HCT116 (cell line): ENCODE results near the gene COL4A3. TPM values are rescaled to one million over a fixed set of nuclear protein-coding genes. Genes with fewer than 3 reads are reported as not detected.

Experiments used
- ATAC-seq: fragments of 200-7000 bp; cut with Tn5 transposase; 2 replicates; pipeline ENCODE4 v1.9.1; 2020; ENCODE audit warnings: mild to moderate bottlenecking, moderate library complexity
- BruUV-seq: library from RNA; stranded (reverse); fragments of 400-500 nt; replicated peaks from 2 replicates; lab custom pipeline; 2021; lab: Mats Ljungman, UMichigan
- CTCF ChIA-PET: fragments of 300-600 bp; sonication (Branson Sonifier 250); formaldehyde crosslinking; loops from one replicate; lab custom pipeline; 2021; ENCODE audit warnings: antibody characterized with exemption; lab: Charles Lee
- POLR2A ChIA-PET: fragments of 300-600, 350-600 bp; sonication (Branson Sonifier 250); formaldehyde crosslinking; loops from one replicate; lab custom pipeline; 2021; ENCODE audit warnings: antibody characterized with exemption; lab: Charles Lee
- RAD21 ChIA-PET, 2 experiments: fragments of 300-600 bp; sonication (Branson Sonifier 250); formaldehyde crosslinking; loops; one replicate each; lab custom pipeline; 2023; ENCODE audit warnings: low total read pairs in 2 of 2; ENCODE audit not compliant: uncharacterized antibody in 2 of 2, unreplicated experiment in 2 of 2, low non-redundant PET in 1 of 2; lab: Charles Lee
- DNase-seq: peaks from one replicate; pipeline ENCODE4 v3.0.0-alpha.2; 2010; ENCODE audit warnings: low read depth, low spot score
- H2AFZ ChIP-seq: fragments of 200-600 bp; shearing (Covaris generic), sonication (generic); 2 replicates; pipeline ENCODE4 v1.6.1; 2017; ENCODE audit warnings: low read depth, mixed run types, mixed read lengths, antibody characterized with exemption, low read length; ENCODE audit not compliant: poor library complexity, severe bottlenecking
- H3K27ac ChIP-seq: 2 replicates; pipeline ENCODE4 v1.5.1; 2012; ENCODE audit warnings: low read depth, low read length
- H3K27me3 ChIP-seq: fragments of 200-600 bp; sonication (generic); 2 replicates; pipeline ENCODE4 v1.6.1; 2016; ENCODE audit warnings: mixed run types, low read length, mixed read lengths; ENCODE audit not compliant: insufficient read depth
- H3K36me3 ChIP-seq, 2 experiments: fragments of 200-500 bp in 1 of 2; fragments of 200-600 bp in 1 of 2; sonication (Bioruptor generic) in 1 of 2; sonication (generic) in 1 of 2; 2 replicates each; pipeline versions ENCODE4 v1.5.1 to v1.6.1; 2014 to 2016; ENCODE audit warnings: low read length in 2 of 2, inconsistent platforms in 1 of 2, mixed read lengths in 1 of 2, mixed run types in 1 of 2; ENCODE audit not compliant: insufficient read depth in 2 of 2, control insufficient read depth in 1 of 2
- H3K4me1 ChIP-seq, 2 experiments: fragments of 200-600 bp in 1 of 2; sonication (generic) in 1 of 2; 2 replicates each; pipeline versions ENCODE4 v1.5.1 to v1.6.1; 2012 to 2017; ENCODE audit warnings: low read length in 2 of 2, inconsistent platforms in 1 of 2, mild to moderate bottlenecking in 1 of 2, mixed read lengths in 1 of 2, mixed run types in 1 of 2, moderate library complexity in 1 of 2; ENCODE audit not compliant: insufficient read depth in 2 of 2, control insufficient read depth in 1 of 2
- H3K4me2 ChIP-seq: fragments of 200-600 bp; sonication (generic); 2 replicates; pipeline ENCODE4 v1.6.1; 2017; ENCODE audit warnings: mixed run types, low read length, mixed read lengths
- H3K4me3 ChIP-seq, 2 experiments: fragments of 200-600 bp in 1 of 2; sonication (generic) in 1 of 2; replicated peaks in 1 of 2; 2 replicates each; pipeline ENCODE4 v1.5.1; 2011 to 2016; ENCODE audit warnings: low read length in 2 of 2, control low read depth in 1 of 2, low read depth in 1 of 2, mild to moderate bottlenecking in 1 of 2, mixed read lengths in 1 of 2, mixed run types in 1 of 2
- H3K79me2 ChIP-seq: fragments of 200-600 bp; sonication (generic); 2 replicates; pipeline ENCODE4 v1.6.1; 2017; ENCODE audit warnings: mild to moderate bottlenecking, mixed run types, low read length, moderate library complexity, mixed read lengths; ENCODE audit not compliant: insufficient read depth
- H3K9ac ChIP-seq: fragments of 200-600 bp; sonication (generic); 2 replicates; pipeline ENCODE4 v1.6.1; 2016; ENCODE audit warnings: low read length, mixed read lengths
- H3K9me2 ChIP-seq: fragments of 200-600 bp; sonication (generic), shearing (Covaris generic); 2 replicates; pipeline ENCODE4 v1.6.1; 2017; ENCODE audit warnings: mixed run types, mild to moderate bottlenecking, moderate library complexity; ENCODE audit not compliant: insufficient read depth
- H3K9me3 ChIP-seq, 2 experiments: fragments of 200-500 bp in 1 of 2; fragments of 200-600 bp in 1 of 2; sonication (Bioruptor generic) in 1 of 2; sonication (generic) in 1 of 2; 2 replicates each; pipeline ENCODE4 v1.6.1; 2014 to 2017; ENCODE audit warnings: low read length in 2 of 2, mixed read lengths in 2 of 2, inconsistent platforms in 1 of 2, low read depth in 1 of 2, mild to moderate bottlenecking in 1 of 2, mixed run types in 1 of 2, moderate library complexity in 1 of 2; ENCODE audit not compliant: control insufficient read depth in 1 of 2, insufficient read depth in 1 of 2
- H4K20me1 ChIP-seq: fragments of 200-600 bp; sonication (generic), shearing (Covaris generic); 2 replicates; pipeline ENCODE4 v1.6.1; 2017; ENCODE audit warnings: mixed run types, mild to moderate bottlenecking, moderate library complexity; ENCODE audit not compliant: insufficient read depth
- ATF3 ChIP-seq: IDR thresholded peaks from 2 replicates; pipeline ENCODE4 v1.6.1; 2012
- CEBPB ChIP-seq: IDR thresholded peaks from 2 replicates; pipeline ENCODE4 v1.6.1; 2012; ENCODE audit warnings: low read depth
- CTCF ChIP-seq, 3 experiments: fragments of 200-600 bp in 1 of 3; sonication (generic) in 1 of 3; IDR thresholded peaks in 2 of 3; conservative IDR thresholded peaks in 1 of 3; 2 replicates each; pipeline ENCODE4 v1.5.1; 2012 to 2017; ENCODE audit warnings: low read depth in 2 of 3, low read length in 2 of 3, antibody characterized with exemption in 1 of 3, borderline replicate concordance in 1 of 3, control low read depth in 1 of 3, mild to moderate bottlenecking in 1 of 3, mixed read lengths in 1 of 3, mixed run types in 1 of 3, moderate library complexity in 1 of 3; ENCODE audit not compliant: insufficient read depth in 1 of 3
- EGR1 ChIP-seq: IDR thresholded peaks from 2 replicates; pipeline ENCODE4 v1.6.1; 2012; ENCODE audit warnings: low read depth
- EZH2phosphoT487 ChIP-seq: fragments of 200-600 bp; IDR thresholded peaks from 2 replicates; pipeline ENCODE4 v1.6.1; 2018; ENCODE audit warnings: antibody characterized with exemption, borderline replicate concordance
- JUND ChIP-seq: IDR thresholded peaks from 2 replicates; pipeline ENCODE4 v1.6.1; 2012
- MAX ChIP-seq: IDR thresholded peaks from 2 replicates; pipeline ENCODE4 v1.6.1; 2012
- POLR2A ChIP-seq: IDR thresholded peaks from 2 replicates; pipeline ENCODE4 v1.7.0; 2011; ENCODE audit warnings: borderline replicate concordance; ENCODE audit not compliant: insufficient read depth, insufficient read length; ENCODE audit errors: extremely low read depth
- RAD21 ChIP-seq: IDR thresholded peaks from 2 replicates; pipeline ENCODE4 v1.6.1; 2012; ENCODE audit warnings: low read depth, mild to moderate bottlenecking
- REST ChIP-seq: IDR thresholded peaks from 2 replicates; pipeline ENCODE4 v1.6.1; 2012; ENCODE audit warnings: low read depth
- SIN3A ChIP-seq: IDR thresholded peaks from 2 replicates; pipeline ENCODE4 v1.6.1; 2012; ENCODE audit warnings: low read depth
- SP1 ChIP-seq: IDR thresholded peaks from 2 replicates; pipeline ENCODE4 v1.6.1; 2012; ENCODE audit warnings: low read depth
- SRF ChIP-seq: IDR thresholded peaks from 2 replicates; pipeline ENCODE4 v1.6.1; 2012; ENCODE audit warnings: low read depth
- TCF7L2 ChIP-seq: IDR thresholded peaks from 2 replicates; pipeline ENCODE4 v1.7.0; 2011; ENCODE audit warnings: borderline replicate concordance, inconsistent platforms; ENCODE audit not compliant: insufficient read depth, insufficient read length; ENCODE audit errors: extremely low read depth
- ZFX ChIP-seq: fragments of 450-650 bp; IDR thresholded peaks from 2 replicates; pipeline ENCODE4 v1.6.1; 2017
- ZNF274 ChIP-seq: fragments of 200-500 bp; sonication (Bioruptor generic); IDR thresholded peaks from 2 replicates; pipeline ENCODE4 v1.6.1; 2014; ENCODE audit warnings: mild to moderate bottlenecking, low read depth, low read length, inconsistent platforms
- intact Hi-C: fragments of 100-400 bp; cut with micrococcal nuclease; formaldehyde crosslinking; loops from 2 replicates; pipeline ENCODE4 v1.10.0; 2022
- total RNA-seq: library from RNA; stranded (reverse); gene quantifications from one replicate; pipeline ENCODE4 v1.2.1, GENCODE V29; 2021; ENCODE audit not compliant: unreplicated experiment

COL4A3 gene
- total RNA-seq, 1 experiment from 2014 or later, result 4.9 TPM

GRCh38 chr2:227182765-227183164 lies 18.3 kb downstream of the COL4A3 start:
- Histone ChIP-seq H3K4me3 (no peak overlapping the region), H2AFZ (no peak overlapping the region), H3K9me3 (no peaks in the 10 kb centered on the region), H3K4me1 (peaks cover 0 to 7% of the 10 kb centered on the region in 2 experiments; a peak in 1 of 4 replicates), H3K9ac (no peak overlapping the region), H3K79me2 (no peaks in the 10 kb centered on the region), H3K4me2 (no peak overlapping the region), H3K9me2 (0 out of 2 replicates have a peak, but pooled peaks cover 3% of the 10 kb centered on the region), H3K36me3 (no peaks in the 10 kb centered on the region), H4K20me1 (no peaks in the 10 kb centered on the region), H3K27me3 (no peaks in the 10 kb centered on the region), H3K27ac (no peak overlapping the region)
- CTCF ChIA-PET, result interaction anchor here (0.6 kb wide), 1 partner anchor 566 kb away, joined by 3 read pairs; no protein-coding TSS in a partner anchor
- no peak for ATAC-seq
- no TSS peak for BruUV-seq
- POLR2A ChIA-PET, result no interaction called here
- TF ChIP-seq POLR2A (no peak), RAD21 (no peak), EGR1 (no peak), SIN3A (no peak), REST (no peak), CTCF (IDR thresholded peaks at IDR 0.05 in 2 of 3, conservative IDR thresholded peaks at IDR 0.05 in 1 of 3; ENCODE audit: borderline replicate concordance in 1 of 3, insufficient read depth in 1 of 3, low read depth in 2 of 3, low read length in 2 of 3) (no peak), EZH2phosphoT487 (no peak), CEBPB (no peak), ATF3 (no peak), TCF7L2 (no peak), JUND (no peak), ZNF274 (no peak), ZFX (no peak), SP1 (no peak), SRF (no peak), MAX (no peak)
- intact Hi-C loops, result no loop called here
- RAD21 ChIA-PET, result no interaction called here
- DNase-seq, result no peak
